CD4-positive, alpha-beta T cell treated with Interleukin-15 for 4 hours (primary cell): Measurements from ENCODE around the gene CRYBG2.
"Not testable (repeated sequence)": the region's sequence is repeated elsewhere in the genome, so short reads cannot be mapped to it uniquely, and the experiment has no call there.

Experiments
- DNase-seq: peaks from one replicate; pipeline ENCODE4 v3.0.0-alpha.2; 2020; ENCODE audit warnings: low spot score

Gene CRYBG2

GRCh38 chr1:26318338-26319064 lies 35.4 kb downstream of the CRYBG2 start:
- DNase-seq = peak; percentile 31

GRCh38 chr1:26317612-26318337 lies 36.2 kb downstream of the CRYBG2 start, which contains the start of gene CD52:
TSS of gene CD52 (plus strand) at chr1:26317958. CDS start at chr1:26318018, 60 bp downstream.
- peak; percentile 85 for DNase-seq

GRCh38 chr1:26317146-26317545 lies 36.8 kb downstream of the CRYBG2 start:
- DNase-seq = no peak

- no peak for DNase-seq
These were observed 37.8 kb downstream of the CRYBG2 start for GRCh38 chr1:26315874-26316850.

GRCh38 chr1:26314501-26314900 lies 39.4 kb downstream of the CRYBG2 start:
- DNase-seq = no peak

- DNase-seq = not testable (repeated sequence)
These were observed 45.7 kb downstream of the CRYBG2 start for GRCh38 chr1:26307966-26308899.

- DNase-seq = peak; percentile 34
These were observed 46.6 kb downstream of the CRYBG2 start for GRCh38 chr1:26307363-26307781.

GRCh38 chr1:26306290-26307229 lies 47.4 kb downstream of the CRYBG2 start, which contains the start of gene UBXN11:
TSS of gene UBXN11 (minus strand) at chr1:26306636. CDS start at chr1:26302883, 3,753 bp downstream.
- DNase-seq = peak; percentile 94

GRCh38 chr1:26305667-26306289 lies 48.2 kb downstream of the CRYBG2 start:
- no peak for DNase-seq

- DNase-seq = no peak
These were observed 51.1 kb downstream of the CRYBG2 start for GRCh38 chr1:26302733-26303405.

GRCh38 chr1:26300578-26301275 lies 53.2 kb downstream of the CRYBG2 start:
- DNase-seq = no peak

- no peak for DNase-seq
These were observed 56.2 kb downstream of the CRYBG2 start for GRCh38 chr1:26297791-26298124.

- DNase-seq = no peak
These were observed 56.7 kb downstream of the CRYBG2 start for GRCh38 chr1:26297057-26297790.

- DNase-seq = no peak
These were observed 57.4 kb downstream of the CRYBG2 start for GRCh38 chr1:26296340-26297056.

- DNase-seq = no peak
These were observed 58.5 kb downstream of the CRYBG2 start for GRCh38 chr1:26295194-26296138.
